ENCODE data around the gene FGB. TPM values are rescaled to one million over a fixed set of nuclear protein-coding genes. Genes with fewer than 3 reads are reported as not detected.

FGB gene
- total RNA-seq, 1 donor from 2014 or later: not detected

- no peak for DNase-seq (ENCODE audit: low spot score)
These were observed 2.9 kb downstream of the FGB start for GRCh38 chr4:154565704-154566103.

GRCh38 chr4:154566639-154567204 lies 3.9 kb downstream of the FGB start:
- no peak for DNase-seq (ENCODE audit: low spot score)

GRCh38 chr4:154569028-154569427 lies 6.2 kb downstream of the FGB start:
- DNase-seq (ENCODE audit: low spot score): no peak

GRCh38 chr4:154569584-154569983 lies 6.8 kb downstream of the FGB start:
- no peak for DNase-seq (ENCODE audit: low spot score)

- DNase-seq (ENCODE audit: low spot score): no peak
These were observed 10.5 kb downstream of the FGB start for GRCh38 chr4:154573190-154573870.

- no peak for DNase-seq (ENCODE audit: low spot score)
These were observed 11.5 kb downstream of the FGB start for GRCh38 chr4:154574311-154574710.

GRCh38 chr4:154577324-154577723 lies 14.5 kb downstream of the FGB start:
- DNase-seq (ENCODE audit: low spot score): no peak

GRCh38 chr4:154578919-154579318 lies 16.1 kb downstream of the FGB start:
- no peak for DNase-seq (ENCODE audit: low spot score)

GRCh38 chr4:154579927-154580326 lies 17.1 kb downstream of the FGB start:
- no peak for DNase-seq (ENCODE audit: low spot score)

GRCh38 chr4:154582723-154583122 lies 19.9 kb downstream of the FGB start:
- DNase-seq (ENCODE audit: low spot score): no peak

- no peak for DNase-seq (ENCODE audit: low spot score)
These were observed 20.4 kb downstream of the FGB start for GRCh38 chr4:154583230-154583629.

GRCh38 chr4:154583677-154584076 lies 20.9 kb downstream of the FGB start:
- no peak for DNase-seq (ENCODE audit: low spot score)

- no peak for DNase-seq (ENCODE audit: low spot score)
These were observed 21.4 kb downstream of the FGB start for GRCh38 chr4:154584259-154584658.

- no peak for DNase-seq (ENCODE audit: low spot score)
These were observed 22.7 kb downstream of the FGB start for GRCh38 chr4:154585369-154586018.

GRCh38 chr4:154586296-154587033 lies 23.7 kb downstream of the FGB start:
- DNase-seq (ENCODE audit: low spot score): no peak

GRCh38 chr4:154588198-154588597 lies 25.4 kb downstream of the FGB start:
- no peak for DNase-seq (ENCODE audit: low spot score)

- DNase-seq (ENCODE audit: low spot score): no peak
These were observed 26.7 kb downstream of the FGB start for GRCh38 chr4:154589296-154590197.

- DNase-seq (ENCODE audit: low spot score): no peak
These were observed 27.7 kb downstream of the FGB start, which contains the start of gene FGA for GRCh38 chr4:154590329-154591006. Gene FGA, minus strand, starts transcription at chr4:154590742. Its CDS starts 55 bp downstream, at chr4:154590687.

- DNase-seq (ENCODE audit: low spot score): no peak
These were observed 29.1 kb downstream of the FGB start for GRCh38 chr4:154591890-154592289.

GRCh38 chr4:154593868-154594267 lies 31.1 kb downstream of the FGB start:
- DNase-seq (ENCODE audit: low spot score): no peak
